Coronary artery (tissue), 2 donors: ENCODE results near the gene DCANP1.

Experiments
- DNase-seq: peaks from one replicate; pipeline ENCODE4 v3.0.0-alpha.2; 2017; ENCODE audit warnings: low spot score
- H3K27ac ChIP-seq, 2 donors: fragments of 200-600 bp; sonication (generic); one replicate each; pipeline ENCODE4 v1.5.1; 2016 to 2019
- H3K4me3 ChIP-seq: fragments of 200-600 bp; sonication (generic); 2 replicates; pipeline ENCODE4 v1.5.1; 2016; ENCODE audit warnings: mild to moderate bottlenecking, moderate library complexity
- CTCF ChIP-seq: fragments of 200-600 bp; sonication (generic); IDR thresholded peaks from one replicate; pipeline ENCODE4 v1.5.1; 2019; ENCODE audit warnings: antibody characterized with exemption

DCANP1 gene

GRCh38 chr5:135435467-135436330 lies 11.4 kb downstream of the DCANP1 start:
- DNase-seq, result no peak
- Histone ChIP-seq H3K27ac (no peak overlapping the region), H3K4me3 (no peak overlapping the region)
- TF ChIP-seq CTCF, result no peak

GRCh38 chr5:135434591-135435466 lies 12.3 kb downstream of the DCANP1 start:
- no peak for DNase-seq
- H3K4me3 ChIP-seq, result no peak overlapping the region
- H3K27ac ChIP-seq, result no peak overlapping the region
- TF ChIP-seq CTCF, result no peak

- Histone ChIP-seq H3K4me3 (no peak overlapping the region), H3K27ac (peak overlapping the region in 1 of 2 donors; percentile 37)
- no peak for DNase-seq
These were observed 13.3 kb downstream of the DCANP1 start for GRCh38 chr5:135433681-135434426.

DNA sequence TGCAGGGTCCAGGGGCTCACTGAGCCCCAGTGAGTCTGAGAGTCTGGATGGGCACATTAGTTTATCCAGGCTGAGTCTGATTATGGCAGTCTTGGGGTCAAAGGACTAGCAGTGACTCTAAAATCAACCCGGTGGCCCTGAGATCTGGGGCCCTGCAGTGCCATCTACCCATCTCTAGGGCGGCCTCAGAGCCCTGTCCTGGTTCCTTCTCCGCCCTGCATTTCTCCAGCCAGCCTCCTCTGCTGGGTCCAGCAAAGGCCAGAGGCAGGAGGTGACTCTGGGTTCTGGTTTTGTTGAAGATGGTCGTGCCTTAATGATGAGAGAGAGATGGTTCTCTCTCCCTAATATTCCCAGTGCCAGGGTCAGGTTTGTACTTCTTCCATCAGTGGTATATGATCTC lies 15.0 kb downstream of the DCANP1 start:
- no peak for TF ChIP-seq CTCF
- Histone ChIP-seq H3K4me3 (no peak overlapping the region), H3K27ac (no peak overlapping the region)
- no peak for DNase-seq

More at GRCh38 chr5:135433681-135434426, 13.3 kb downstream of the DCANP1 start:
- TF ChIP-seq CTCF, result no peak

- TF ChIP-seq CTCF, result no peak
- H3K27ac ChIP-seq, result no peak overlapping the region
- DNase-seq, result no peak
- no peak overlapping the region for H3K4me3 ChIP-seq
These were observed 17.1 kb downstream of the DCANP1 start for GRCh38 chr5:135430135-135430437.

DNA sequence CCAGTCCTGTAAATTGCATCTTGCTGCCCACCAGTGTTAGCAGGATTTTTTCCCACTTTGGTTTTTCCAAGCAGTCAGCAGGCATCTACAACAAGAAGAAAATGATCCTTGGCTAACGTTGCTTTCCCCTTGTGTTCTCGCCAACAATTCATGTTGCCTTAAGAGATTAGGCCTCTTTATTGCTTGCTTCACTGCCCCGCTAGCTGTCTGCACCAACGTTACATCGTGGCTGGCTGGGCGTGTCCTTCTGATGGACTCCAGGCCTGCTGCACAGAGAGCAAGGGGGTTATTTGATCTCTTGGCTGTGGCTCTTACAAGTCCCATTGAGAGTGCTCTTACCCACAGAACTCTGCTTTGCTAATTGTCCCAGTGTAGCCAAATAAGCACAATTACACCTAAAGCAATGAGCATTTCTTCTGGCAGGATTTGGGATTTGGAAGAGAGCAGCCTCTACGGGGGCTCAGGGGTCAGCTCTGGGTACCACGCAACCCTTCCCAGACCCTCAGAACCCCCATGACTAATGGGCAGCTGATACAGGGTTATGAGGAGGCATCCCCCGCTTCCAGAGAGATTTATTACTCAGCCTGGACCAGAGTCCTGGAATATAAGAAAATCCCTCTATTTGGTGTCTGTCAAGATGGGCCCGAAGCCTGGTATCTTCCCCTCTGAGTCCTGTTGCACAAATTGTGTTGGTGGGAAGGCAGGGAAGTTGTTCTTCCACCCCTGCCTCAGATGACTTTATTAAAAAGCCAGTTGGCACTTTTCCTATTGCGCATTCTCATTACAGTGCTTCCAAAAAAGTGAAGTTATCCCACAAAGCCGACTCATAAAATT lies 17.6 kb downstream of the DCANP1 start:
- Histone ChIP-seq H3K4me3 (no peak overlapping the region), H3K27ac (no peak overlapping the region)
- TF ChIP-seq CTCF, result no peak
- no peak for DNase-seq
